Tibial nerve (tissue), 4 donors: Measurements from ENCODE around the gene KLHL26.

Experiments used
- CTCF ChIP-seq, 5 experiments: fragments of 200-600 bp in 3 of 5; fragments of 450-650 bp in 2 of 5; sonication (generic) in 3 of 5; IDR thresholded peaks; one replicate each; pipeline ENCODE4 v1.5.1; 2016 to 2019; ENCODE audit warnings: antibody characterized with exemption in 5 of 5, mild to moderate bottlenecking in 3 of 5, moderate library complexity in 2 of 5
- EP300 ChIP-seq, 2 donors: sonication (generic); formaldehyde crosslinking; IDR thresholded peaks; one replicate each; pipeline ENCODE4 v1.6.1; 2017; ENCODE audit warnings: antibody characterized with exemption in 2 of 2, mild to moderate bottlenecking in 1 of 2
- POLR2A ChIP-seq, 2 donors: fragments of 450-650 bp; IDR thresholded peaks; one replicate each; pipeline ENCODE4 v1.6.1; 2017; ENCODE audit warnings: antibody characterized with exemption in 2 of 2, mild to moderate bottlenecking in 2 of 2, moderate library complexity in 2 of 2

DNA sequence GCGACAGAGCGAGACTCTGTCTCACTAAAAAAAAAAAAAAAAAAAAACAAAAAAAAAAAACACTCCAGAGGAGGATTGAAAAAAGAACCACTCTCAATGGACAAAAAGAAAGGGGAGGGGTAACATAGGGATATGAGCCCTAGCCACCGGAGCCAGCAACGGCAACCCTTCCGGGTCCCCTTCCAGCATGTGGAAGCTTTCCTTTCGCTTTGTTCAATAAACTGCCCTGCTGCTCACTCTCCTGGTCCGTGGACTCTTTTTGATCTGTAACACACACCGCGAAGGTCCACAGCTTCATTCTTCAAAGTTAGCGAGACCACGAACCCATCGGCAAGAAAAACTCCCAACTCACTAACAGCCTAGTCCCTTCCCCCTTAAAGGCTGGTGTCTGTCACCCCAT is 49.3 kb upstream of the KLHL26 start:
- no peak for TF ChIP-seq CTCF (IDR thresholded peaks at IDR 0.05)
- TF ChIP-seq EP300 (IDR thresholded peaks at IDR 0.05): no peak
- TF ChIP-seq POLR2A (IDR thresholded peaks at IDR 0.05): no peak
